SK-MEL-5 (cell line): ENCODE data around the gene CTPS2. TPM values are rescaled to one million over a fixed set of nuclear protein-coding genes. Genes with fewer than 3 reads are reported as not detected.
"Not testable (repeated sequence)": the region's sequence is repeated elsewhere in the genome, so short reads cannot be mapped to it uniquely, and the experiment has no call there.

Experiments used
- DNase-seq: peaks from one replicate; pipeline ENCODE4 v3.0.0-alpha.2; 2016; ENCODE audit warnings: low read depth, low spot score
- in situ Hi-C: cut with HindIII; loops from 2 replicates; pipeline ENCODE4 v1.10.0; 2016; ENCODE audit warnings: low sequenced_read_pairs, high pct_unique_total_duplicates, low pct_unique_long_range_greater_than_20kb
- polyA plus RNA-seq, 2 experiments: library from polyadenylated mRNA; depleted of rRNA; stranded (reverse); fragments of >200 nt; gene quantifications; 2 replicates each; pipeline ENCODE4 v1.2.3, GENCODE V29; 2015
- total RNA-seq: library from RNA; depleted of rRNA; stranded (reverse); fragments of >200 nt; shearing (Covaris generic); gene quantifications from 2 replicates; pipeline ENCODE4 v1.2.3, GENCODE V29; 2014; rRNA removed

The CTPS2 gene, protein sequence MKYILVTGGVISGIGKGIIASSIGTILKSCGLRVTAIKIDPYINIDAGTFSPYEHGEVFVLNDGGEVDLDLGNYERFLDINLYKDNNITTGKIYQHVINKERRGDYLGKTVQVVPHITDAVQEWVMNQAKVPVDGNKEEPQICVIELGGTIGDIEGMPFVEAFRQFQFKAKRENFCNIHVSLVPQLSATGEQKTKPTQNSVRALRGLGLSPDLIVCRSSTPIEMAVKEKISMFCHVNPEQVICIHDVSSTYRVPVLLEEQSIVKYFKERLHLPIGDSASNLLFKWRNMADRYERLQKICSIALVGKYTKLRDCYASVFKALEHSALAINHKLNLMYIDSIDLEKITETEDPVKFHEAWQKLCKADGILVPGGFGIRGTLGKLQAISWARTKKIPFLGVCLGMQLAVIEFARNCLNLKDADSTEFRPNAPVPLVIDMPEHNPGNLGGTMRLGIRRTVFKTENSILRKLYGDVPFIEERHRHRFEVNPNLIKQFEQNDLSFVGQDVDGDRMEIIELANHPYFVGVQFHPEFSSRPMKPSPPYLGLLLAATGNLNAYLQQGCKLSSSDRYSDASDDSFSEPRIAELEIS
- total RNA-seq: 7.4 and 8.1 TPM in 2 replicates
- 2.9 and 4.2 TPM in 2 replicates for polyA plus RNA-seq (2015; cell fraction: cytosol; rRNA removed)
- polyA plus RNA-seq (2015; cell fraction: nucleus; rRNA removed): 5.6 and 19.9 TPM in 2 replicates

DNA sequence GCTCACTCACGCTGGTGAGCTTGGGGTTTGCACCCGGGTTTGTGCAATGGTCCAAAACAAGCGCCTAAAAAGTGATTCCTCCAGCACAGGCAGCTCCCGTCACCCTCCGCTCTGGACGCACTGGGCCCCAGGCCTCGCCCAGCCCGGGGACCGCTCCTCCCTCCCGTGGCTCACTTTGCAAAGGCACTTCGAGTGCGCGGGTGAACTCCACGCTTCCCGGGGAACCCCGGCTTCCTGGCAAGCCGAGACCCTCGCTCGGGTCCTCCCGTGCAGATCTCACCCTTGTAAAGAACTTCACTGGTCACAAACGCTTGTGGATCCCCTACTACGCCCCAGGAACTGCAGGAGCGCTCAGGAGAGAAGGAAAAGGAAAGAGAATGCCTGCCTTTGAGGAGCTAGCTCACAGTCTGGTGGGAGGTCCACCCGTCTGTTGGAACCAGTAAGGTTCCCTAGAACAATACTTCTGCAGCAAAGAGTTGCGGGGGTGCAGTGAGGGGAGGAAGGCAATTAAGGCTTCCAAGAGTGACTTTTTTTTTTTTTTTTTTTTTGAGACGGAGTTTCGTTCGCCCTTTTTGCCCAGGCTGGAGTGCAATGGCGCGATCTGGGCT is at the start of gene CTPS2:
TSS of gene CTPS2 (minus strand) at position 122 of the 608 bp plus-strand sequence. CDS start 9,767 bp downstream, outside the sequence.
- peak; percentile 11 for DNase-seq
- in situ Hi-C loops: no loop called here

GRCh38 chrX:16761500-16761899 is 49.0 kb upstream of the CTPS2 start:
- DNase-seq, in situ Hi-C loops: not testable (repeated sequence)

DNA sequence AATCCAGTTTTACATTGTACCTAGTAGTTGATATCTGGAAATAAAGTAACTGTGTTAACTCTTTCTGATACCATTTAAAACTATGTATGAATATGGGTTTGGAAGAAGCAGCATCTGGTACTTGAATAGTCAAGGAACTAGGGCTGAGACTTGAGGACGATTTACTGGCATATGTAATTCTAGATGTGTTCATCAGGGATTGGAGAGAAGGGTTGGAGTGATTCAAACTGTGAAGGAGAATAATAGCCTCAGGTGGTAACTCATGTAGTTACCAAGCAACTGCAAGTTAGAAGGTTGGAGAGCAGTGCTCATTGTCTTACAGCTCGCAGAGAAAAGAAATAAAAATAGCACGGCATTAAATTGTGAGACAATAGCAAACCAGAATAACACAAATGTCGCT is 44.3 kb upstream of the CTPS2 start:
- in situ Hi-C loops: no loop called here

GRCh38 chrX:16754019-16754418 is 41.5 kb upstream of the CTPS2 start:
- in situ Hi-C loops: no loop called here
- no peak for DNase-seq

More for the DNA sequence above, 44.3 kb upstream of the CTPS2 start:
- DNase-seq: no peak

DNA sequence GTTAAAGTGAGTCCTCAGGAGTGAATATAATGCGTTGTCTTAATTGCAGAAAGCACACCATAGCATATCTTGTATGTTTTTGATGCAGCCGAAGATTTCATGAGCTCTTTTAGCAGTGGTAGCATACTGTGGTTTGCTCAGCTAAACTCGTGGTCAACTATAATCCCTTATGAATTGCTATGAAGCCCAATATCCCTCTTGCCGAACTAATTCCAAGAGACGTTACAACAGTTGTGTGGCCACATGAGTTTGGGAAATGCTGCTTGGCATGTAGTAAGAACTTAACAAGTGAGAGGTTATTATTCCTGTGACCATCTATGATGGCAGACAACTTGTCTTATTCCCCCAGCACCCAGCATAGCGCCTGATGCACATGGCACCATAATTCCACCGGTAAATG is 37.7 kb upstream of the CTPS2 start:
- DNase-seq: no peak
- in situ Hi-C loops: no loop called here

DNA sequence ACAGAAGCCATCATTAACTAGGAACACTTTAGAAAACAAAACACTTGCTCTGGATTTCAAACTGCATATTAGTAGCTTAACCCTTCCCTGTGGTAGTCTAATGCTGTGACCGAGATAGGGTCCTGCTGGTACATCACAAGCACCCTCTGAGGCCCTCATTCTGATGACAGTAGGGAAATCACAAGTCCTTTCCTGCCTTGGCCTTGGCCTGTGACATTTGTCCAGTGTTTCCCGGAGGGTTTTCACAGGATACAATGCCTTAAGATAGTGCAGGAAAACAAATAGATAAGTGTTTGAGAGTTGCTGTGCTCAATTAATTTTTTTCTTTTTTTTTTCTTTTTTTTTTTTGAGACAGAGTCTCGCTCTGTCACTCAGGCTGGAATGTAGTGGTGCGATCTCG is 36.0 kb upstream of the CTPS2 start:
- no peak for DNase-seq
- in situ Hi-C loops: no loop called here

GRCh38 chrX:16745659-16746058 is 33.2 kb upstream of the CTPS2 start:
- in situ Hi-C loops: no loop called here

GRCh38 chrX:16745102-16745501 is 32.6 kb upstream of the CTPS2 start:
- no peak for DNase-seq
- in situ Hi-C loops: no loop called here

More at GRCh38 chrX:16745659-16746058, 33.2 kb upstream of the CTPS2 start:
- no peak for DNase-seq

- no peak for DNase-seq
- in situ Hi-C loops: no loop called here
Observed at GRCh38 chrX:16743604-16744325, 31.3 kb upstream of the CTPS2 start.

DNA sequence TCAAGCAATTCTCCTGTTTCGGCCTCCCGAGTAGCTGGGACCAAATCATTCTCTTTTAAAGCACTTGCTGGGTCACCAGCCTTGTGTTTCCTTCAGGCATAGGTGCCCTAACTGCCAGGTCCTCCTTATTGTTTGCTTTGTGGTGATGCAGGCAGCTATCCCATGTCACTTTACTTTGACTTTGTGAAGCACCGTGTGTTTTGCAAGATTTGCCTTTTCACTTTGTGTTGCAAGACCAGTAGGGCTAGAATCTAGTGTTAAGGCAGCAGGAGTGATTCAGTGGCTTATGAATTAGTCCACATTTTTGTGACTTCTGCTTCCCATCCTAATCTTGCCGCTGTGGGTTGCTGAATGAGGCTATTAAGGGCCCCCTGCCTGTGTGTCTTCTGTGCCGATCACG is 27.1 kb upstream of the CTPS2 start:
- DNase-seq: no peak
- in situ Hi-C loops: no loop called here

GRCh38 chrX:16737024-16737423 is 24.6 kb upstream of the CTPS2 start:
- in situ Hi-C loops: no loop called here
- no peak for DNase-seq

DNA sequence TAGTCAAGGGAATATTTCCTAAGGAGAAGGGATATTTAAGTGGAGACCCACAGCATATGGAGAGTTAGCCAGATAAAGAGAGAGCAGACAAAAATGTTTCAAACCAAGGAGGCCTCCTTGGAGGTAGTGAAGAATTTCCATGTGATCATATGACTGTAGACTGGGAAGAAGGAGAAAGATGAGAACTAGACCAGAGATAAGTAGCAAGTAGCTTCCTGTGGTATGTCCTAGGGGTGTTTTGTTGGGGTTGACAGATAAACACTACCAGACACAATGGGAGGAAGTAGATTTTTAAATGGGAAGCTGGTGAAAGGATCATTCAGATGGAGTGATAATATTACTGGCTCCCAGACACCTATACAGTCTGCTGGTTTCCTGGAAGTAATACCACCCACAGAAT is 20.5 kb upstream of the CTPS2 start:
- in situ Hi-C loops: no loop called here
- no peak for DNase-seq

- DNase-seq: no peak
- in situ Hi-C loops: no loop called here
Observed at GRCh38 chrX:16730450-16730849, 18.0 kb upstream of the CTPS2 start.

- DNase-seq: no peak
- in situ Hi-C loops: no loop called here
Observed at GRCh38 chrX:16727637-16728036, 15.2 kb upstream of the CTPS2 start.

DNA sequence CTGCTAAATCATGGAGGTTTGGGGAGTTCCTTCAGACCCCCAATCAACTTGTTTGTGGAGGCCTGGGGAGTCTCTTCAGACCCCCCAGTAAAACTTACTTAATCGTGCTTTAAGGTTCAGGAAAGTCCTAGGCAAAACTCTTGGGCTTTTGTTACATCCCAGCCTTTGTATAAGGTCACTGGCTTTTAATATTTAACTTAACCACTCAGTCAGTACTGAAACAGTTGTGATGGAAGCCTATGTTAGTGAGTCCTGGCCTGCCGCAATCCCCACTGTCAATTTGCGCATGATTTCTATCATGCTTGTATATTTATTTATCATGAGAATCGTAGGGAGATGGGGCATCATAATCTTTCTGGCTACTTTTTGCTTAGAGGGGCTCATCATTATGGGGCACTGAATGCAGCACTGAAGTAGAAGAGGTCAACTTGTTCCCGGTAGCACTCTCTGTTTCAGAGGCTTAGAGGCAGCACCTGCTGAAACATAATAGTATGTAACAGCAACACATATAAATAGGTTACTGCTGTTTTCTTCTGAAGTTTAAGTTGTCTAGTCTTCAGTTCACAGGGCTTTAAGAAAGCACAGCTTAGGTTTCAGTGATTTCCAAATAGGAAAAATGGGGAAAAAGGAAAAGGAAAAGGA is 14.0 kb upstream of the CTPS2 start:
- DNase-seq, in situ Hi-C loops: not testable (repeated sequence)

DNA sequence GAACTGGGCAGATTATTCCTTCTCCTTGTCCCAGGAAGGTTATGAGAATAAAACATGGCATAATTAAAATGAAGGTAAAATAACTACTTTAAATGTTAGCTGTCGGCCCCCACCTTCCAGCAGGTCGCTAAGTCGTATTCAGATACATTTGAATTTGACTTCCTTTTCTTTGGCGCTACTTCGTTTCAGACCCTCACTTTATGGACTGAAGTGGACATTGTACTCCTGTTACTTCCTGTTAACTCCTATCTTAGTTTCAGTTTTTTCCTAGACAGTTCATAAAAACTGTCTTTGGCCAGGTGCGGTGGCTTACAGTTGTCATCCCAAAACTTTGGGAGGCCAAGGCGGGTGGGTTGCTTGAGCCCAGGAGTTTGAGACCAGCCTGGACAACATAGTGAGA is 12.6 kb upstream of the CTPS2 start:
- in situ Hi-C loops: no loop called here

GRCh38 chrX:16722481-16722880 is 10.0 kb upstream of the CTPS2 start:
- in situ Hi-C loops: no loop called here
- DNase-seq: no peak

More for the DNA sequence above, 12.6 kb upstream of the CTPS2 start:
- no peak for DNase-seq
